Skin epidermis (tissue), 12 donors: ENCODE results near the gene NOP53.
A peak's percentile ranks its signal among the peaks of the same experiment; 100 is the strongest.

ENCODE experiments used
- H3K27ac ChIP-seq, 21 experiments: fragments of 200-600 bp; sonication (generic) in 11 of 21; one replicate each; pipeline ENCODE4 v1.5.0; 2020; ENCODE audit warnings: mild to moderate bottlenecking in 3 of 21, inconsistent platforms in 2 of 21, moderate library complexity in 2 of 21
- H3K4me3 ChIP-seq, 7 experiments: fragments of 200-600 bp; sonication (generic) in 2 of 7; one replicate each; pipeline ENCODE4 v1.5.0; 2020; ENCODE audit warnings: inconsistent platforms in 2 of 7, mild to moderate bottlenecking in 2 of 7, moderate library complexity in 1 of 7

Gene NOP53

GRCh38 chr19:47745010-47745901 is at the start of gene NOP53:
NOP53 (plus strand) TSS chr19:47745546; CDS start chr19:47745560, 14 bp downstream.
- Histone ChIP-seq H3K27ac (peak within 1 kb of the TSS; percentile 48 to 100 (median 97)), H3K4me3 (peak within 1 kb of the TSS; percentile 54 to 80 (median 67))

GRCh38 chr19:47696635-47697034 is 48.7 kb upstream of the NOP53 start:
- Histone ChIP-seq H3K4me3 (no peak overlapping the region), H3K27ac (no peak overlapping the region)

GRCh38 chr19:47697863-47698609 is 47.3 kb upstream of the NOP53 start:
- no peak overlapping the region for H3K4me3 ChIP-seq
- H3K27ac ChIP-seq: peak overlapping the region in 6 of 21 experiments; percentile 0 to 54 (median 42)

GRCh38 chr19:47698631-47699359 is 46.6 kb upstream of the NOP53 start:
- H3K4me3 ChIP-seq: no peak overlapping the region
- peak overlapping the region in 1 of 21 experiments; percentile 16 for H3K27ac ChIP-seq

- Histone ChIP-seq H3K27ac (no peak overlapping the region), H3K4me3 (no peak overlapping the region)
Measured at GRCh38 chr19:47699360-47699917, 45.9 kb upstream of the NOP53 start.

- Histone ChIP-seq H3K27ac (no peak overlapping the region), H3K4me3 (no peak overlapping the region)
Measured at GRCh38 chr19:47700934-47701716, 44.2 kb upstream of the NOP53 start.

- no peak overlapping the region for H3K27ac ChIP-seq
- H3K4me3 ChIP-seq: no peak overlapping the region
Measured at GRCh38 chr19:47701717-47702552, 43.4 kb upstream of the NOP53 start.

GRCh38 chr19:47702671-47703070 is 42.7 kb upstream of the NOP53 start:
- Histone ChIP-seq H3K4me3 (no peak overlapping the region), H3K27ac (peak overlapping the region in 1 of 21 experiments; percentile 8)

GRCh38 chr19:47703301-47703700 is 42.0 kb upstream of the NOP53 start:
- H3K4me3 ChIP-seq: no peak overlapping the region
- H3K27ac ChIP-seq: peak overlapping the region in 1 of 21 experiments; percentile 8

- no peak overlapping the region for H3K27ac ChIP-seq
Measured at GRCh38 chr19:47704024-47704423, 41.3 kb upstream of the NOP53 start.

GRCh38 chr19:47704656-47705055 is 40.7 kb upstream of the NOP53 start:
- H3K27ac ChIP-seq: no peak overlapping the region

More at GRCh38 chr19:47704024-47704423, 41.3 kb upstream of the NOP53 start:
- H3K4me3 ChIP-seq: no peak overlapping the region

GRCh38 chr19:47707135-47707925 is 38.0 kb upstream of the NOP53 start:
- Histone ChIP-seq H3K4me3 (no peak overlapping the region), H3K27ac (no peak overlapping the region)

More at GRCh38 chr19:47704656-47705055, 40.7 kb upstream of the NOP53 start:
- H3K4me3 ChIP-seq: no peak overlapping the region

GRCh38 chr19:47711652-47712242 is 33.6 kb upstream of the NOP53 start:
- H3K27ac ChIP-seq: no peak overlapping the region
- H3K4me3 ChIP-seq: no peak overlapping the region

GRCh38 chr19:47713046-47714021 is 32.0 kb upstream of the NOP53 start, which contains the start of gene EHD2:
EHD2 (plus strand) TSS chr19:47713422; CDS start chr19:47716613, 3,191 bp downstream.
- peak within 1 kb of the TSS; percentile 45 to 98 (median 89) for H3K27ac ChIP-seq
- H3K4me3 ChIP-seq: peak within 1 kb of the TSS; percentile 39 to 78 (median 54)

GRCh38 chr19:47714339-47714738 is 31.0 kb upstream of the NOP53 start:
- Histone ChIP-seq H3K4me3 (peak overlapping the region; percentile 39 to 78 (median 54)), H3K27ac (peak overlapping the region in 14 of 21 experiments; percentile 84 to 94 (median 90))
